GM12873 (cell line): ENCODE results near the gene PAK4.

Source experiments
- TF ChIP-seq, protein P1 (sequence below): IDR thresholded peaks from 2 replicates; pipeline ENCODE4 v1.5.1; 2012; ENCODE audit warnings: low read depth, mild to moderate bottlenecking, moderate library complexity, low read length, control low read depth; ENCODE audit not compliant: insufficient read depth; ENCODE audit errors: missing control alignments

PAK4 gene

DNA sequence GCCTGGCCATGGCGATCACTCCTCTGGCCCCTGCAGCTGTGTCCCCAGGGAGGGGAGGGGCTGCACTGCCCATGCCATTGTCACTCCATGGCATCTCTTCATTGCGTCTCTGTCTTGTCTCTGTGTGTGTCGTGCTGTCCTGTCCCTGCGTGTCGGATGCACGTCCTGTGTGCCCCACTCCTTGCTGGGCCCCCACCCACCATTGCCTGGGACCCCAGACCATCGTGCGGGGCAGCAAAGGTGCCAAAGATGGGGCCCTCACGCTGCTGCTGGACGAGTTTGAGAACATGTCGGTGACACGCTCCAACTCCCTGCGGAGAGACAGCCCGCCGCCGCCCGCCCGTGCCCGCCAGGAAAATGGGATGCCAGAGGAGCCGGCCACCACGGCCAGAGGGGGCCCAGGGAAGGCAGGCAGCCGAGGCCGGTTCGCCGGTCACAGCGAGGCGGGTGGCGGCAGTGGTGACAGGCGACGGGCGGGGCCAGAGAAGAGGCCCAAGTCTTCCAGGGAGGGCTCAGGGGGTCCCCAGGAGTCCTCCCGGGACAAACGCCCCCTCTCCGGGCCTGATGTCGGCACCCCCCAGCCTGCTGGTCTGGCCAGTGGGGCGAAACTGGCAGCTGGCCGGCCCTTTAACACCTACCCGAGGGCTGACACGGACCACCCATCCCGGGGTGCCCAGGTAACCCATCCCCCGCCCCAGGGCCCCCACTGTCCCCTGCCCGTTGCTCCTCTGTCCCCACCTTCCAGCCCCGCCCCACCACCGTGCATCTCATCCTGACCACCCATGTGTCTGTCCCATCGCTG lies 47.3 kb downstream of the PAK4 start:
- TF ChIP-seq, protein P1, sequence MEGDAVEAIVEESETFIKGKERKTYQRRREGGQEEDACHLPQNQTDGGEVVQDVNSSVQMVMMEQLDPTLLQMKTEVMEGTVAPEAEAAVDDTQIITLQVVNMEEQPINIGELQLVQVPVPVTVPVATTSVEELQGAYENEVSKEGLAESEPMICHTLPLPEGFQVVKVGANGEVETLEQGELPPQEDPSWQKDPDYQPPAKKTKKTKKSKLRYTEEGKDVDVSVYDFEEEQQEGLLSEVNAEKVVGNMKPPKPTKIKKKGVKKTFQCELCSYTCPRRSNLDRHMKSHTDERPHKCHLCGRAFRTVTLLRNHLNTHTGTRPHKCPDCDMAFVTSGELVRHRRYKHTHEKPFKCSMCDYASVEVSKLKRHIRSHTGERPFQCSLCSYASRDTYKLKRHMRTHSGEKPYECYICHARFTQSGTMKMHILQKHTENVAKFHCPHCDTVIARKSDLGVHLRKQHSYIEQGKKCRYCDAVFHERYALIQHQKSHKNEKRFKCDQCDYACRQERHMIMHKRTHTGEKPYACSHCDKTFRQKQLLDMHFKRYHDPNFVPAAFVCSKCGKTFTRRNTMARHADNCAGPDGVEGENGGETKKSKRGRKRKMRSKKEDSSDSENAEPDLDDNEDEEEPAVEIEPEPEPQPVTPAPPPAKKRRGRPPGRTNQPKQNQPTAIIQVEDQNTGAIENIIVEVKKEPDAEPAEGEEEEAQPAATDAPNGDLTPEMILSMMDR = no peak

DNA sequence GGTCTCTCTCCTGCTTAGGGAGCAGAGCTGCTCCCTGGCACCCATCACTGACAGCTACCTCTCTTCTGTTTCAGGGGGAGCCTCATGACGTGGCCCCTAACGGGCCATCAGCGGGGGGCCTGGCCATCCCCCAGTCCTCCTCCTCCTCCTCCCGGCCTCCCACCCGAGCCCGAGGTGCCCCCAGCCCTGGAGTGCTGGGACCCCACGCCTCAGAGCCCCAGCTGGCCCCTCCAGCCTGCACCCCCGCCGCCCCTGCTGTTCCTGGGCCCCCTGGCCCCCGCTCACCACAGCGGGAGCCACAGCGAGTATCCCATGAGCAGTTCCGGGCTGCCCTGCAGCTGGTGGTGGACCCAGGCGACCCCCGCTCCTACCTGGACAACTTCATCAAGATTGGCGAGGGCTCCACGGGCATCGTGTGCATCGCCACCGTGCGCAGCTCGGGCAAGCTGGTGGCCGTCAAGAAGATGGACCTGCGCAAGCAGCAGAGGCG lies 48.0 kb downstream of the PAK4 start:
- TF ChIP-seq, protein P1 = no peak

DNA sequence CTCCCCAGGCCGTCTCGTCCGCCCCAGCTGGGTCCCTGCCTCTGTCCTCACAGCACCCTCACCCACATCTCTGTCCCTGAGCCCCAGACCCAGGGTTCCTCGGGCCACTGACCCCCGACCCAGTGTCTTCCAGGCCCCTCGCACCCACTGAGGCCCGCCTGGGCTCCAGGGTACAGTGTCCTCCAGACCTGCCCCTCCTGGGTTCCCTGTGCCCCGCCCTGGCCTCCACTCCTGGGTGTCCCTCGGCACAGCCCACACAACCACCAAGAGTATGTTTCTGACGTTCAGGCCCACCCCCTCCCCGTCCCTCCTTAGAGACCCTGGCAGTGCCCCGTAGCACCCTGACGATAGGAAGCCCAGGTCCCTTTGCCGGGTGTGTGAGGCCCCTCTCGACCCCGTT lies 48.6 kb downstream of the PAK4 start:
- TF ChIP-seq, protein P1 = no peak

DNA sequence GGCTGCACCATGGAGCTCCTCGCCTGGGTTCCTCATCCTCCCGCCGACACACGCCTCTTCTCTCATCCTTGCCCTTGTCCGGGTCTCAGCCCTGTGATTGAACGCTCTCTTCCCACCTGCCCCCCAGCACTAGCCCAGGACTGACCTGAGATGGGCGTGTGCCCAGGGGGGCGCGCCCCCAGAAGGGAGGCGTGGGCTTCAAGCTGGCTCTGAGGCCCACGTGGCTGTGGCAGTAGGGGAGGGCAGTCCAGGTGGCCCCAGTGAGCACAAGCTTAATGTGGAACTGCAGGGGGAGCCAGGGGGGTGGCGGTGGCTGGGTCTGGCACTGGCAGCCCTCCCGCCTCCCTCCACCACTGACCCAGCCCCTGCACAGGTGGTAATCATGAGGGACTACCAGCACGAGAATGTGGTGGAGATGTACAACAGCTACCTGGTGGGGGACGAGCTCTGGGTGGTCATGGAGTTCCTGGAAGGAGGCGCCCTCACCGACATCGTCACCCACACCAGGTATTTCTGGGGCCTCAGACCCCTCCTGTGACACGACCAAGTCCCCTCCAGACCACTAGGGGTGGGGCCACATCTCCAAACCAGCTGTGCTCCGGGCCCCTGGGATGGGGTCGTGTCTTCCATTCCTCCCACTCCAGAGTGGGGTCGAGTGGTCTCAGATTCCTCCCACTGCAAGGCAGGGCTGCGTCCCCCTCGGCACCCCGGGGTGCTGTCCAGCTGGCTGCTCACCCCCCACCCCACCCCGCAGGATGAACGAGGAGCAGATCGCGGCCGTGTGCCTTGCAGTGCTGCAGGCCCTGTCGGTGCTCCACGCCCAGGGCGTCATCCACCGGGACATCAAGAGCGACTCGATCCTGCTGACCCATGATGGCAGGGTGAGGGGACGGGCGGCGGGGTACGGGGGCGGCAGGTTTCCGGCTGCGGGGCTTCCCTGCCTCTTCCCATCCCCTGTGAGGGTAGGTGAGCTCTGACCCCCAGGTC lies 49.3 kb downstream of the PAK4 start:
- TF ChIP-seq, protein P1 = no peak

DNA sequence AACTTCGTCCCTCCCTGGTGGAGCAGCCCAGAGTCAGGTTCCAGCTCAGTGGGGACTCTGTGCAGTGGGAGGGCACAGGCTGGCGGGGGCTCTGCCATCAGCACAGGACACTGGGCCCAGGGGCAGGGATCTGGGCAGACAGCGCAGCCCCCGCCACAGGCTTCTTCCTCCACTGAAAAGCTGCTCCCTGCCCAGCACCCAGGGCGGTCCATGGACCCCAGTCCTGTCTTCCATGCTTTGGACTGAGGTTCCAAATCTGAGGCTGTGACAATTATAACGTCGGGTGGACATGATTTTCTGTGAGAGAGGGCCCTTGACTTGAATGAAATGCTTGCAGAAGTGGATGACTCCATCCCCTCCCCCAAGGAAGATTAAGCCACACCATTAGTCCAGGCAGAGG lies 50.0 kb downstream of the PAK4 start:
- TF ChIP-seq, protein P1 = no peak

DNA sequence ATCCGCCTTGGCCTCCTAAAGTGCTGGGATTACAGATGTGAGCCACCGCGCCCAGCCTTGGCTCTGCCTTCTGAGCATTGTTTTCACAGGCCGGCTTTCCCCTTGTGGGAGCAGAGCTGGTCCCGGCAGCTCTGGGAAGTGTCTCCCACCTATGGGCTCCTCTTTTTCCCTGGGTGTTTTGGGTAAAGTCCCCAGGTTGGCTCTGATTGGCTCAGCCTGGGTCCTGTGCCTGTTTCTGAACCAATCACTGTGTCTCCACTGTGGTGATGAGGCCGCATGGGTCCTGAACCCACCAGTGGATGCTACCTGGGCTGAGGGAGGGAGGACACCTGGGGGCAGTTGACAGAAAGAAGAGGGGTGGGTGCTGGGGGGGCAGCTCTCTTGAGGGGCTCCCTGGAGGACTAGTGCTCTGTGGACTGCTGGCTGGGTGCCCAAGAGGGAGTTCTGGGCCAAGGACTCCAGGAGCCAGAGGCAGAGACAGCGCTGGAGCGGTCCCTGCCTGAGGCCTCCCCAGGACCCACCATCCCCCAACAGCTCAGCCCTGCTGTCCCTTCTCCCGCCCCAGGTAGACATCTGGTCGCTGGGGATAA lies 51.6 kb downstream of the PAK4 start:
- TF ChIP-seq, protein P1 = no peak
